Eye (tissue), 1 donor: Measurements from ENCODE around the gene CFL1.

Source experiments
- DNase-seq: peaks from one replicate; pipeline ENCODE4 v3.0.0-alpha.2; 2015

CFL1 gene

GRCh38 chr11:65869643-65870306, 11.8 kb upstream of the CFL1 start:
- DNase-seq = no peak

GRCh38 chr11:65868907-65869306, 10.9 kb upstream of the CFL1 start:
- DNase-seq = no peak

GRCh38 chr11:65868076-65868667, 10.2 kb upstream of the CFL1 start:
- peak; percentile 64 for DNase-seq

- peak; percentile 48 for DNase-seq
These were observed 9.5 kb upstream of the CFL1 start for GRCh38 chr11:65867284-65868071.

- no peak for DNase-seq
These were observed 8.7 kb upstream of the CFL1 start for GRCh38 chr11:65866509-65867283.

- DNase-seq = no peak
These were observed 7.7 kb upstream of the CFL1 start for GRCh38 chr11:65865550-65866172.

- DNase-seq = no peak
These were observed 6.9 kb upstream of the CFL1 start for GRCh38 chr11:65864706-65865471.

- DNase-seq = no peak
These were observed 6.1 kb upstream of the CFL1 start for GRCh38 chr11:65863889-65864705.

GRCh38 chr11:65862941-65863888, 5.2 kb upstream of the CFL1 start:
- DNase-seq = no peak

GRCh38 chr11:65862191-65862735, 4.3 kb upstream of the CFL1 start:
- DNase-seq = no peak

- no peak for DNase-seq
These were observed 3.7 kb upstream of the CFL1 start for GRCh38 chr11:65861533-65862183.

GRCh38 chr11:65861165-65861505, 3.2 kb upstream of the CFL1 start:
- DNase-seq = no peak

GRCh38 chr11:65860278-65861164, 2.5 kb upstream of the CFL1 start, which contains the start of gene MUS81:
MUS81 (plus strand) TSS chr11:65860433; CDS start chr11:65860754, 321 bp downstream.
- DNase-seq = peak; percentile 99

GRCh38 chr11:65859812-65860277, 1.9 kb upstream of the CFL1 start:
- DNase-seq = no peak

GRCh38 chr11:65859095-65859811, 1.3 kb upstream of the CFL1 start:
- peak; percentile 99 for DNase-seq

GRCh38 chr11:65858681-65859087, 704 bp upstream of the CFL1 start:
- no peak for DNase-seq

- DNase-seq = no peak
These were observed 504 bp downstream of the CFL1 start for GRCh38 chr11:65857500-65857852.
